ENCODE data around the gene LSM4.

The LSM4 gene

DNA sequence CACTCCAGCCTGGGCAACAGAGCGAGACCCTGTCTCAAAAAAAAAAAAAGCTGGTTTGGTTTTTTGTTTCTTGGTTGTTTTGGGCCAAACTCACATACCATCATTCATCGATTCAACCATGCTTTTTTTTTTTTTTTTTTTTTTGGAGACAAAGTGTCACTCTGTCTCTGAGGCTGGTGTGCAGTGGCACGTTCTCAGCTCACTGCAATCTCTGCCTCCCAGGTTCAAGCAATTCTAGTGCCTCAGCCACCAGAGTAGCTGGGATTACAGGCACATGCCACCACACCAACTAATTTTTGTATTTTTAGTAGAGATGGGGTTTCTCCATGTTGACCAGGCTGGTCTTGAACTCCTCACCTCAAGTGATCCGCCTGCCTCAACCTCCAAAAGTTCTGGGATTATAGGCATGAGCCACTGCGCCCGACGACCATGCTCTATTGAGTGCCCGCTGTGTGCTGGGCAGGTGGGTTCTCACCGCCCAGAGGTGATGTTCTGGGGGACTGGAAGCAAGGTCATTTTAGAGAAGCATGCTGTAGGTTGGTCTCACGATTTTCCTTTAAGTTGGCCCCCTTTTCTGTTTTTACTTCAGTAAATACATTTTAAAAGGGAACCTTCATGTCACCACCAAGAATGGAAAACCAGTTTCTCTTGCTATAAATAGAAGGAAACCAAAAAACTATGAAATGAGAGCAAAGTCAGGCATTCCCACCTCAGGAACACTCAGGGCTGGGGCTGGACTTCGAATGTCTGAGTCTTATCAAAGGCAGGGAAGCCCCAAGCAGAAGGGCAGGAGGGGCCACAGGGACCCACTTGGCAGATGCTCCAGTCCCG lies 33.2 kb downstream of the LSM4 start:
- H3K9me3 Mint-ChIP-seq = no peaks in the 10 kb centered on the region
- H3K27ac Mint-ChIP-seq = peak overlapping the region; percentile 94
- DNase-seq (ENCODE audit: low spot score) = no peak
- no peaks in the 10 kb centered on the region for H3K27me3 Mint-ChIP-seq (ENCODE audit: low read depth)
- H3K36me3 Mint-ChIP-seq (ENCODE audit: low read depth) = peaks cover 8% of the 10 kb centered on the region
- H3K4me3 Mint-ChIP-seq = peak overlapping the region; percentile 94
- H3K4me1 Mint-ChIP-seq (ENCODE audit: low read depth) = peaks cover 57% of the 10 kb centered on the region

DNA sequence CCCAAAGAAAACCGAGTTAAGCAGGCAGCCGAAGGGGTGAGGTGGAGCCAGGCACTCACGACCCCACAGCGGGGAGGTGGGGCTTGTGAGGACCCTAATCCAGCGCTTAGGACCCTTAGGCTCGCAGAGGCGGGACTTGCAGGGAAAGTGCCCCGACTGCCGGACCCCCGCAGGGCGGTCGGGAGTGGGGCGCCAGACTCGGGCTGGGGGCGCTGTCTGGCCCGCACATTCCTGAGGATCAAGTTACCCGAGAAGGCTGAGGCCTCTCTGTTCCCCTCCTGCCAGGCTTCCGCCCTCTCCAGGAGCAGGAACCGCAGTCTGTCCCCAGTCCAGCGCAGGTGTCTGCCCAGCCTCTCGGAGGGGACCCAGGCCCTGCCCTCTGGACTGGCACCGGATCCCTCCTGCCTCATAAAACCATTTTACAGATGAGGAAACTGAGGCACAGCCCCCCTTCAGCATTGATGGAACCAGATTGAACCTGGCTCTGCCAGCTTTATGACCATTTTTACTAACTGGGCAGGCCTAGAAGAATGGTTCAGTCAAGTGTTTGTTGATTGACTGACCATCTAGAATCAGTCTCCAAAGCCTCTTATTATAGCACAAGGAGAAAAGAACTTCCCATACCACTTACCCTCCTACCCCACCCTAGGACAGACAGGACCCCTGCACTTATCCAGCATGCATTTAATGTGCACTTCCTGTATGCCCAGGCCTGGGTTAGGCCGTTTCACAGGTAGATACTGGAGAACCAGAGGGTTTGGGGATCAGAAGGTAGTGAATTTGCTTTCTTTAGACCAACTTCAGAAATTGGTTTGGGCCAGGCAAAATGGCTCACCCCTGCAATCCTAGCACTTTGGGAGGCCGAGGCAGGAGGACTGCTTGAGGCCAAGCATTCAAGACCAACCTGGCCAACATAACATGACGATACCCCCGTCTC lies 34.8 kb downstream of the LSM4 start:
- Mint-ChIP-seq H3K27ac (peak overlapping the region; percentile 89), H3K4me3 (peak overlapping the region; percentile 36), H3K36me3 (ENCODE audit: low read depth) (peaks cover 4% of the 10 kb centered on the region), H3K4me1 (ENCODE audit: low read depth) (peaks cover 45% of the 10 kb centered on the region), H3K27me3 (ENCODE audit: low read depth) (no peaks in the 10 kb centered on the region), H3K9me3 (no peaks in the 10 kb centered on the region)
- DNase-seq (ENCODE audit: low spot score) = no peak

DNA sequence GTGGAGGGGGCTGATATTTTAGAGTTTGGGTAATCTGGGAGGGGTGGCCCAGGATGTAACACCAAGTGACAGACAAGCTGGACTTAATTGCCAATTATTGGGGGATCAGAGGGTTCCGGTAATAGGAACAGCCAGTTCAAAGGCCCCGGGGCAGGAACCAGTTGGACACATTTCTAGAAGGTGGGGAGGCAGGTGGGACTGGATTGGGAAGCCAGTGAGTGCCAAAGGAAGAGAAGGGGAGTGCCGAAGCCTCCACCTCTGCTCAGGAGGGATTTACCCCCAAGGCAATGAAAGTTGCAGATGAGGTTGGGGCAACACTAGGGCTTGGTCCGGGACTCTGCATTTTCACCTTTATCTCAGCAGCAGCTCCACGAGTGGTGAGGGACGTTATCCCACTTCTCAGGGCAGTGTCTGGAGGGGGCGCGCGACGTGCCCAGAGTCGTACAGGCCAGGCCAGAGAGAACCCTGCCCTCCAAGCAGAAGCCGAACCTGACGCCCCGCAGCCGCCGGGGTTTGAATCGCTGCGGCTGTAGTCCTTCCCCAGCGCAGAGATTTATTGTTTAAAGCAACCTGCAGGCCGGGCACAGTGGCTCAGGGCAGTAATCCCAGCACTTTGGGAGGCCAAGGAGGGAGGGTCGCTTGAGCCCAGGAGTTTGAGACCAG lies 35.8 kb downstream of the LSM4 start:
- Mint-ChIP-seq H3K4me1 (ENCODE audit: low read depth) (peaks cover 51% of the 10 kb centered on the region), H3K27ac (peak overlapping the region; percentile 85), H3K36me3 (ENCODE audit: low read depth) (peaks cover 5% of the 10 kb centered on the region), H3K4me3 (no peak overlapping the region), H3K27me3 (ENCODE audit: low read depth) (no peaks in the 10 kb centered on the region), H3K9me3 (no peaks in the 10 kb centered on the region)
- no peak for DNase-seq (ENCODE audit: low spot score)

DNA sequence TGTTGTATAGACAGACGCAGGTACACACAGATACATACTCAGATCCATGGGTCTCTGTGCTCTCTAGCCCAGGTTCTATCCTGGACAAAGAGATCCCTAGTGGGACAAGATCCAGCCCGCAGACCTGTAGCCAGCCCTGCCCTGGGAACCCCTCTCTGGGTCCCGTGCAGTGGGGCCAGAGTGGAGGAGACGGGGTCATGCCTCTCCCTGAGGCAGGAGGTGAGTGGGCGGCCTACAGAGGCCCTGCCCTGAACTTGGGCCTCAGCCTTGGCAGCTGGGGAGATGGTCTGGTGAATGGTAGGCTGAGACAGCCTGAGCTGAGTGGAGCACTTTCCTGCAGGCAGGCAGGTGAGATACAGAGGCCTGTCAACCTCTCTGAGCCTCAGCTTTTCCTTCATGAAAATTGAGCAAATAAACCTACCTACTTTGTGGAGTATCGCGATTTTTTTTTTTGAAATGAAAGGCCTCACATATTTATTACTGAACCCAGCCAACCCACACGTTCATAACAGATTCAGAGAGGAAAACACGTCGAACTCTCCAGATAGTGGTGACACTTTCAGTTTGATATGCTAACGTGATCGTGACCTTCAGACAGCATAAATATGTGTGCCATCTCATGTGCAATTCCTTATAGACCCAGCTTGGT lies 38.0 kb downstream of the LSM4 start:
- DNase-seq (ENCODE audit: low spot score) = peak; percentile 73
- peak overlapping the region; percentile 61 for H3K4me3 Mint-ChIP-seq
- peaks cover under 1% of the 10 kb centered on the region for H3K27me3 Mint-ChIP-seq (ENCODE audit: low read depth)
- H3K4me1 Mint-ChIP-seq (ENCODE audit: low read depth) = peaks cover 40% of the 10 kb centered on the region
- peaks cover 8% of the 10 kb centered on the region for H3K36me3 Mint-ChIP-seq (ENCODE audit: low read depth)
- H3K9me3 Mint-ChIP-seq = no peaks in the 10 kb centered on the region
- H3K27ac Mint-ChIP-seq = peak overlapping the region; percentile 78

DNA sequence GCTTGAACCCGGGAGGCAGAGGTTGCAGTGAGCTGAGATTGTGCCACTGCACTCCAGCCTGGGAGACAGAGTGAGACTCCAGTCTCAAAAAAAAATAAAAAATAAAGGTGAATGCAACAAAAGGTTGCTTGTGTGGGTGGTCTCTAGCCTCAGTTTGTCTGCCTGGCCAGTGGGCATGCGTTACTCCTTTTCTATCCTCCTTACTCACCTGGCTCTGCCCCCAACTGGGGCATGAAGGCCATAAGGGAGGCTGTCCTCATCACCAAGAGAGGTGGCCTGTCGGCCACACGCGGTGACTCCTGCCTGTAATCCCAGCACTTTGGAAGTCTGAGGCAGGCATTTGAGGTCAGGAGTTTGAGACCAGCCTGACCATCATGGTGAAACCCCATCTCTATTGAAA lies 39.5 kb downstream of the LSM4 start:
- Mint-ChIP-seq H3K27me3 (ENCODE audit: low read depth) (peaks cover 4% of the 10 kb centered on the region), H3K4me3 (no peak overlapping the region), H3K27ac (peak overlapping the region; percentile 96), H3K4me1 (ENCODE audit: low read depth) (peaks cover 41% of the 10 kb centered on the region), H3K36me3 (ENCODE audit: low read depth) (peaks cover 23% of the 10 kb centered on the region), H3K9me3 (no peaks in the 10 kb centered on the region)
- DNase-seq (ENCODE audit: low spot score) = no peak

DNA sequence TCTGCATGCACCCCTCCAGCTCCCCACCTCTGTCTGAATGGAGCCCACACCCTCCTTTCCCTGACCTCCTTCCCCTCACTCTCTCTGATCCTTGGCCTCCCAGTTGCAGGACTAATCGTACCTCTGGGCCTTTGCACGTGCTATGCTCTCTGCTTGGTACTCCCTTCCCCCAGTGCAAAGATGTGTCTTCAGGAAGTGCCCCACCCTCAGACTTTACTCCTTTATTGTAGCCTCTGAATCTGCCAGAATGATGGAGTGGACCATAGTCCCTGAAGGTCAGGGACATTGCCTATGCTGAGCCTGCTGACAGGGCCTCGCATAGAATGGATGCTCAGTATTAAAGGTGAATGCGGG lies 40.1 kb downstream of the LSM4 start:
- Mint-ChIP-seq H3K4me3 (peak overlapping the region; percentile 82), H3K4me1 (ENCODE audit: low read depth) (peaks cover 42% of the 10 kb centered on the region), H3K27me3 (ENCODE audit: low read depth) (peaks cover 4% of the 10 kb centered on the region), H3K36me3 (ENCODE audit: low read depth) (peaks cover 28% of the 10 kb centered on the region), H3K9me3 (no peaks in the 10 kb centered on the region), H3K27ac (peak overlapping the region; percentile 96)
- DNase-seq (ENCODE audit: low spot score) = no peak

DNA sequence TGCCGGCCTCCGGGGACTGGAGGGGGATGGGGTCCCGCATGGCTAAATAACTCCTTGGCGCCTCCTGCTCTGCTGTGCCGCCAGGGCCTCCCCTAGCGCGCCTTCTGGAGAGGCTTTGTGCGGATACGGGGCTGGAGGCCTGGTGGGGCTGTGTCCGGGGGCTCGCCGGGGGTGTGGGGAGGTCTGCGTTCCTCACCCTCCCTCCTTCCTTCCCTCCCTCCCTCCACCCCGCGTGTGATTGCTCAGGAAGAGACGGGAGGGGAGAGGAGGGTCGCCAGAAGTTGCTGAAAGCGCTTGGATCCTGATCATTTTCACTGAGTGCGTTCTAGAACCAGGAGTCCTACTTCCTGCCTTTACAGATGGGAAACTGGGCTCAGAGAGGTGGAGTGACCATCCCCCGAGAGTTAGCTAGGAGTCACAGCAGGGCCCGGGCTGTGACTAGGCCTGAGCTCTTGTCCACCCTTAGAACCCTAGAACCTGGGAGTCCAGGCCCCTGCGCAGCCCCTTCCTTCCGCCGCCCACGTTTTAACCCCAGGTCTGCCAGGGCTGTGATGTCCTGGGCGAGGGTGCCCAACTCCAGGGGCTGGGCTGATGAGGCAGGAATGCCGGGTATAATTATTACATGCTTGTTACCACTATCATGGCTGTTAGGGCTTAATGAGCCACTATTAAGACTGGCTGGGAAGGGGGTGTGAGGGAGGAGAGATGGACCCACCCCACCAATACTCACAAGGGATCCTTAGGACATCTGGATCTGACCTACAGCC lies 40.7 kb downstream of the LSM4 start:
- peaks cover 31% of the 10 kb centered on the region for H3K36me3 Mint-ChIP-seq (ENCODE audit: low read depth)
- H3K27me3 Mint-ChIP-seq (ENCODE audit: low read depth) = peaks cover 4% of the 10 kb centered on the region
- no peaks in the 10 kb centered on the region for H3K9me3 Mint-ChIP-seq
- H3K4me1 Mint-ChIP-seq (ENCODE audit: low read depth) = peaks cover 43% of the 10 kb centered on the region
- H3K4me3 Mint-ChIP-seq = peak overlapping the region; percentile 82
- H3K27ac Mint-ChIP-seq = peak overlapping the region; percentile 96
- DNase-seq (ENCODE audit: low spot score) = peak; percentile 45

DNA sequence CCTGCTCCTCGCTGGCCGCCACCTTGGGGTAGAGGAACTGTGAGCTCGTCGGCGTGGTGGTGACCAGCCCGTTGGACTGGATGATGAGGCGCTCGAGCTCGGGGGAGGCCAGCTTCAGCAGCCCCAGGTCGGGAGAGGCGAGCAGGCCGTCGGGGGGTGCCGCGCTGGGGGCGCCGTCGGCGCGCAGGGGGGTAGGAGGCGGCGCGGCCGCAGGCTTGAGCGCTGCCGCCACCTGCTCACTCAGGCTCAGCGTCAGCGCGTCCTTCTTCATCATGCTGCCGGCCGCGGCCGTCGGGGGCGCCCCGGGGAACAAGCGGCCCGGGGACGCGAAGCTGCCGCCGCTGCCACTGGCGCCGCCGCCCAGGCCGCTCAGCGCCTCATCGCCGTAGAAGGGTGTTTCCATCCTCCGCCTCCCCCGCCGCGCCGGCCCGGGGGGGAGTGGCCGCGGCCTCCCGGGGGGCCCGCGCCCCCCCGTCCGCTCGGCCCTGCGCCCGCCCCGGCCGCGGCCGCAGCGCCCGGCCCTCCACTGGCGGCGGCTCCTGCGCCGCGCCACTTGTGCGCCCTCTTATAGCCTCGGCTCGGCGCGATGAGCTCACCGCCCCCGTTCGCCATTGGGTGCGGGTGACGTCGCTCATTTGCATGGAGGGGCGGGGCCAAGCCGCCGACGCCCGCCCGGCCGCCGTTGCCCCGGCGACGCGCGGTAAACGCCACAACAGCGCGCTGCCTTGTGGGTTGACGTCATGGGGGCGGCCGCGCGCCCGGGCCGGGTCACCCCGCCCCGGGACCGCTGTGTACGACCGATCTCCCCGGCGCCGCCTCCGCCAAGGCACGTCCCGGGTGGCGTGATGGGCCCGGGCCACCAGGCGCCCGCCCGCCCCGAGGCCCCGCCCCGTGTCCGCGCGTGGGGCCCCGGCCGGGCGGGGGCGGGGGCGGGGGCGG lies 41.5 kb downstream of the LSM4 start, which contains the start of gene JUND:
Gene JUND, minus strand, starts transcription at position 541 of the 939 bp plus-strand sequence. Its CDS starts 138 bp downstream, at position 403.
- Mint-ChIP-seq H3K27ac (peak within 1 kb of the TSS; percentile 96), H3K27me3 (ENCODE audit: low read depth) (peaks cover 4% of the 10 kb centered on the region), H3K4me3 (peak within 1 kb of the TSS; percentile 92), H3K4me1 (ENCODE audit: low read depth) (peaks cover 34% of the 10 kb centered on the region), H3K36me3 (ENCODE audit: low read depth) (peaks cover 31% of the 10 kb centered on the region), H3K9me3 (no peaks in the 10 kb centered on the region)
- peak; percentile 99 for DNase-seq (ENCODE audit: low spot score)

DNA sequence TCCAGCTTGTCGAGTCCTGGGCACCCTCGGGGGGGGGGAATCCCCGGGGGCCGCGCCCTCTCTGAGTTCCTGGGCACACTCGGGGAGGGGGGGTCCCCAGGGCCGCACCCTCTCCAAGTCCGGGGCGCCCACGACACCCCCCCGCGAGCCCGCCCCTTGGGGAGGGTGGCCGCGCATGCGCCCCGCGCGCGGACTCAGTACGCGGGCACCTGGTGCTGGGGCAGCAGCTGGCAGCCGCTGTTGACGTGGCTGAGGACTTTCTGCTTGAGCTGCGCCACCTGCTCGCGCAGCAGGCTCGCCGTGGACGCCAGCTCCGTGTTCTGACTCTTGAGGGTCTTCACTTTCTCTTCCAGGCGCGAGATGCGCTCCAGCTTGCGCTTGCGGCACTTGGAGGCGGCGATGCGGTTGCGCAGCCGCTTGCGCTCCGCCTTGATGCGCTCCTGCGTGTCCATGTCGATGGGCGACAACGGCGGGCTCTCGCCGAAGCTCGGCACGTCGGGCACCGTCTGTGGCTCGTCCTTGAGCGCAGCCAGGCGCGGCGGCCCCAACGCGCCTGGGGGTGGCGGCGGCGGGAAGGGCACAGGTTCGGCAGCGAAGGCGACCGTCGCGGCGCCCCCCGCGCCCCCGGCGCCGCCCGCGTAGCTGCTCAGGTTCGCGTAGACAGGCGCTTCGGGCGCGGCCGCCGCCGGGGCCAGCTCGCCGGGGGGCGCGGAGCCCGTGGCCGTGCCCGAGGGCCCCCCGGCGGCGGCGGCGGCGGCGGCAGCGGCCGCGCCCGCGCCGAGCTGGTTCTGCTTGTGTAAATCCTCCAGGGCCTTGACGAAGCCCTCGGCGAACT lies 42.4 kb downstream of the LSM4 start:
- H3K4me1 Mint-ChIP-seq (ENCODE audit: low read depth) = peaks cover 33% of the 10 kb centered on the region
- no peaks in the 10 kb centered on the region for H3K9me3 Mint-ChIP-seq
- peaks cover 4% of the 10 kb centered on the region for H3K27me3 Mint-ChIP-seq (ENCODE audit: low read depth)
- DNase-seq (ENCODE audit: low spot score) = peak; percentile 80
- peak overlapping the region; percentile 96 for H3K4me3 Mint-ChIP-seq
- H3K27ac Mint-ChIP-seq = peak overlapping the region; percentile 98
- H3K36me3 Mint-ChIP-seq (ENCODE audit: low read depth) = peaks cover 34% of the 10 kb centered on the region

DNA sequence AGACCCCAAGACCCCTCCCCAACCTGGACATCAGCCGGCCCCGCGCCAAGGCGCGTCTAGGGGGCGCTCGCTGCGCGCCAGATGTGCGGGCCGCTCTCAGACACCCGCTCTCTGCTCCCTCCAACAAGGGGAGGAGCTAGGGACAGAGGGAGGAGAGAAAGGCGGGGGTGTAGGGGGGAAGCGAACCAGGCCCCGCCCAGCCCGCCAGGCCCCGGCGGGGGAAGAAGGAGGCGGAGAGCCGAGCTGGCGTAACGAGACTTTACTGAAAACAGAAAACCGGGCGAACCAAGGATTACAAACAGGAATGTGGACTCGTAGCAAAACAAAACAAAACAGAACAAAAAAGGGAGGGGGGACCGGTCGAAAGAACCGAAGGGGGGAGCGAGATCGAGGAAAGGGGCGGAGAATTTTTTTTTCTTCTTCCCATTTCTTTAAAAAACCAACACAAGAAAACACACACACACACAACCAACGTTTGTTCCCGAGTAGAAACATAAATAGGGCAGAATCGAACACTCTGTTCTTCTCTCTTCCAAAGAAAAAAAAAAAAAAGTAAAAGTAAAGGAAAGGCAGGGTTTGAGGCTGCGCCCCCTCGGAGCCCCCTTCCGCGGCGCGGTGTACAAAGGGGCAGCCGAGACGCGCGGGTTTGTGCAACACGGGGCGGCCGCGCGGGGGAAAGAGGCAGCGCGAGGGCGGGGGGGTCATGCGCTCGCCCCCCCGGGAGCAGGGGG lies 43.2 kb downstream of the LSM4 start:
- peak overlapping the region; percentile 96 for H3K4me3 Mint-ChIP-seq
- H3K27ac Mint-ChIP-seq = peak overlapping the region; percentile 98
- peaks cover 41% of the 10 kb centered on the region for H3K36me3 Mint-ChIP-seq (ENCODE audit: low read depth)
- DNase-seq (ENCODE audit: low spot score) = peak; percentile 88
- no peaks in the 10 kb centered on the region for H3K9me3 Mint-ChIP-seq
- peaks cover 4% of the 10 kb centered on the region for H3K27me3 Mint-ChIP-seq (ENCODE audit: low read depth)
- H3K4me1 Mint-ChIP-seq (ENCODE audit: low read depth) = peaks cover 27% of the 10 kb centered on the region

DNA sequence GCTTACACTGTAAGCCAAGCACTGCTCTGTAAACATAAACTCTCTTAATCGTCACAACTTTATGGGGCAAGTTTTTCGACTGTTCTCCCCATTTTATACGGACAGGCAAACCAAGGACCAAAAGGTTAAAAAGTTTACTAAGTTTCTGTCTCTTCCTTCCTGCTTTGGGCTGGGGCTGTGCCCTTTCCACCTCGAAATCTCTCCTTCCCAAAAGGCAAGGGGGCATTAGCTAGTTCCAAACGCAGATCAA lies 43.7 kb downstream of the LSM4 start:
- H3K27me3 Mint-ChIP-seq (ENCODE audit: low read depth) = peaks cover 4% of the 10 kb centered on the region
- DNase-seq (ENCODE audit: low spot score) = no peak
- H3K36me3 Mint-ChIP-seq (ENCODE audit: low read depth) = peaks cover 45% of the 10 kb centered on the region
- H3K27ac Mint-ChIP-seq = peak overlapping the region; percentile 98
- peaks cover 27% of the 10 kb centered on the region for H3K4me1 Mint-ChIP-seq (ENCODE audit: low read depth)
- no peaks in the 10 kb centered on the region for H3K9me3 Mint-ChIP-seq
- H3K4me3 Mint-ChIP-seq = peak overlapping the region; percentile 96
